IPS-NIHi7 (cell line): Measurements from ENCODE around the gene ACACA.
"Not testable (repeated sequence)": the region's sequence is repeated elsewhere in the genome, so short reads cannot be mapped to it uniquely, and the experiment has no call there.

Experiments used
- DNase-seq: peaks from one replicate; pipeline ENCODE4 v3.0.0; 2012; ENCODE audit warnings: mixed read lengths; ENCODE audit errors: extremely low spot score

ACACA gene

DNA sequence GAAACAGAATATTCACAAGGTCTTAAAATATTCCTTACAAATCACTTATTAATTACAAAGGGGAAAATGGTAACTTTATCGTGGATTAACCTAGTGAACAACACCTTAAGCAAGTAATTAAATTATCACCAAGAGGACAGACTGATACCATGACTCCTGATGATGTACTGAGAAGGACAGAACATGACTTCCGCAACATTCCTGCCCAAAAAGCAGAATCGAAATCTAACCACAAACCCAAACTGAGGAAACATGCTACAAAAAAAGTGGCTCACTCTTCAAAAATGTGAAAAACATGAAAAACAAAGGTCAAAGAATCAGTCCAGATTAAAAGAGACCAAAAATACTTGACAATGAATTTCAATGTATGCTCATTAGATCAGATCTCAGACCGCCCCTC is 306.4 kb downstream of the ACACA start:
- DNase-seq: no peak

DNA sequence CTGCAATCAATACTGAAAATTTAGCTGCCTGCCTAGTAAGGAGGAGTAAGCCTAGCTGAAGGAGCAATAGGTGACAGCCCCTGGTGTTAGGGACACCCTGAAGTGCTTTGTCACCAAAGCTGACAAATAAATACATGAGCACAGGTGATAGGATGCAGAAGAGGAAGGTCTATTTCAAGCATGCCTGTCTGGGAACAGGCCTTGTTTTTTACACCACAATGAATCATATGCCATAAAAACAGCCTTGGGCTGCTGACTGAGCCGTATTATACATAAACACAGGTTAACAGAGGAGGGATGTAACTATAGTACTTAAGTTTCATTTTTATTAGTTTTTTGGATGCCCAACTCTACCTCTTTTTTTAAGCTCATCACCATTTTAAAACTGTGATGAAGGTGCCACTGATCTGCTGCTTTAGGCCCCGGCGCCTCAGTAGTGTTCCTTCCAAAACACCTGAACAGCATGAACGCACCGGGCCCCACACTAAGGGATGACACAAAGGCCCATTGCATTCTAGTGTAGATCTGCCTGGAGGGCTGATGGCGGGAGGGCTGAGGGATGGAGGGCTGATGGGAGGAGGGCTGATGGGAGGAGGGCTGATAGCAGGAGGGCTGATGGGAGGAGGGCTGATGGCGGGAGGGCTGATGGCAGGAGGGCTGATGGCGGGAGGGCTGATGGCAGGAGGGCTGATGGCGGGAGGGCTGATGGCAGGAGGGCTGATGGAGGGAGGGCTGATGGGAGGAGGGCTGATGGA is 307.5 kb downstream of the ACACA start:
- no peak for DNase-seq

DNA sequence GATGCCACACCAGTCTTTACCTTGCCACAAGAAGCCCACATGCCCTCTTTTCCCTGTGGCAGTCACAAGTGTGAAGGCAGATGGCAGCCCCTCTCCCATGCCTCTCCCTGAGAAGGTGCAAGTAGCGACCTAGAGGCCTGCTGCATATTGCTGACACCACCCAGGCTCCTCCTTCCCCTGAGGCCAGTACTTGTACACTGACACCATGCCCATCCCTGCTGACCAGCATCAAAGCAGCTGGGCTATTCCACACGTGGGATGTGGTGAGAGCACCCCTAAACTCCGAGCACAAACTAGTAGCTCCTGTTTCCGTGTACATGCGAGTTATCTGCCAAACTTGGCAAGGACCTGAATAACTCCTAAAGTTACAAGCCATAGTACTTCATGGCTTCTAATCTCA is 308.5 kb downstream of the ACACA start:
- DNase-seq: no peak

DNA sequence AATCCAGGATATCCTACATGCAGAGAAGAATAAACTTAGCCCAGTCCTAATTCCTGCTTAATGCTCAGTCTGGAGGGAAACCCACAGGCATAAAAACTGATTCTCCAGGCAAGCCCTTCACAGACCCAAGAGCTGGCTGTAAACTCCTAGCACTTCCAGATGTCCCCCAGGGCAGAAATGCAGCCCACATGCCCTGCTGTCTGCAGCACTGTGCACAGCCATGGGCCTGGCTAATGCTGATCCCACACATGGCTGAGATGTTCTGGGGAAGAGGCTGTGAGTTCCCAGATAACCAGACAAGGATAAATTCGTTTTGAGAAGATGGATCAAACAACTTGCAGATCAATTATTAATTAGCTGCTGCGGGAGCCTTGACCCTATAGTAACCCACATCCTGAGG is 309.5 kb downstream of the ACACA start:
- no peak for DNase-seq

DNA sequence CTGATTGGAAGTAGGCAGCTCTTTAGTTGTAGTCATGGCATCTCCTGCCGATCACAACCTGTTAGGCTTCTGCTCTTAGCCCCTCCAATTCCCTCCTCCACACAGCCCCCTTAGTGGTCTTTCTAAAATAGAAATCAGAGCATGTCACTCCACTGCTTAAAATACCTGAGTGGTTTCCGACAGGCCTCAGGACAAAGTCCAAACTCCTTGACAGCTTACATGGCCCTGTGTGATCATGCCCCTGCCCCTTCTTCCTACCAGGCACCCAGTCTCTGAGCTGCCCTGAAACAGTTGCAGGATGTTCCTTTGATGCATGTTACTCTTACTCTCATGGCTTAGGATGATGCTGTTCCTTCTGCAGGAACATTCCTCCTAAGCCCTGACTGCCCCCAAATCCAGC is 310.6 kb downstream of the ACACA start:
- DNase-seq: no peak

DNA sequence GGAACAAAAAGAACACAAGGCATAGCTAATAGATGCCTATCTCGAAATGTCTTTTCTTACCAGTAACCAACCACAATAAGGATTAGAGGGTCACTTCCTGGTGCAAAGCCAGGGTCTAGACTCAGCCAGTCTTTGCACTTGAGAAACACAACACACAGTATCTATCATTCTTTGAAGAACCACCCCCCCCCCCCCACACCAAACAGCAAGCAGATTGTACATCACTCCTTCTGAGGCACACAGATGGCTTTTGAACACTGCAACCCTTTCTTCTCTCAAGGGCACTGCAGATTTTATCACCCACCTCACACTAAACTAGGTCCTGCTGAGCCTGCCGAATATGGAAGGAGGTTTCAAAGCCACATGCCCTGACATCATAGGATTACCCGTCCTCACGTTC is 312.2 kb downstream of the ACACA start:
- no peak for DNase-seq

DNA sequence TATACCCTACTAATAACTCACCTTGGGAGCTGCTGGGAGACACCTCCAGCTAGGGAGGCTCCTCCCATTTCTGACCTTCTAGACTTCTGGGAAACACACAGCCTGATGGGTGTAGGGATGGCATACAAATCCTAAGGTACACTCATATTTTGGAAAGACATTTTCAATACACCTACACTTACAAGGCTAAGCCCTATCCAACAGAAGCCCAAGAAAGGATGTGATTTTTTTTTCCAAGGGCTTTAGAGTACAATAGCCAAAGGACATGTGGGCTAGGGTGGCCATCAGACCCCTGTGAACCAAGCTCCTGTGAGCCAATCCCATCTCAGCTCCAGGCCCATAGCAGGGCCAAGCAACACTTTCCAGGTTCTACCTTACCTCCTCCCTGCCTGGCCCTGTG is 313.9 kb downstream of the ACACA start:
- DNase-seq: no peak

DNA sequence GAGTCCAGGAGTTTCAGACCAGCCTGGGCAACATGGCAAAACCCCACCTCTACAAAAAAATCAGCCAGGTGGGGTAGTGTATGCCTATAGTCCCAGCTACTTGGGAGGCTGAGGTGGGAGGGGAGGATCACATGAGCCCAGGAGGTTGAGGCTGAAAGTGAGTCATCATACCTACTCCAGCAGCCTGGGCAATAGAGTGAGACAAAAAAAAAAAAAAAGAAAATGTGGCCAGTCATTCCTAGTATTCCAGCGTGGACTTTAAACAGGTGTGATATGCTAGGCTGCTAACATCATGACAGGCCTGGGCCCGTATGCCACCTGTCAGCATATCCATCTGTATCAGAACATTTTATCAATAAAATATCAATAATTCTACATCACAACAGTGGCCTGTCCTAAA is 314.6 kb downstream of the ACACA start:
- no peak for DNase-seq

DNA sequence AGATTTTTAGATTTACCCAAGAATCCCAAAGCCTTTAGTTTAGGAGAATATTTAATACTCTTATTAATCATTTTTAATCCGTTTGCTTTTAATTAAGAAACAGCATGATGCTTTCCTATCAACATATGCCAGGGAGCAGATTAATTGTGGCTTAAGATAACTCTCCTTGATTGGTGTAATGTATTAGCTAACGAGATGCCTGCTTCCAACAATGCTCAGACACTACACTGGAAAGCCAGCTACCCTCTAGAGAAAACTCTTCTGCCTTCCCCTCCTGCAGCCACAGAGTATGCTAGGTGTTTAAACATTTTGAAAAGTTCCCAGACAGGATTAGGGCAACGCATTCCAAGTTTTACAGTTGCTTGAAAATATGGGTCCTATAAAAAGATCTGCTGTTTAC is 315.7 kb downstream of the ACACA start:
- DNase-seq: no peak

DNA sequence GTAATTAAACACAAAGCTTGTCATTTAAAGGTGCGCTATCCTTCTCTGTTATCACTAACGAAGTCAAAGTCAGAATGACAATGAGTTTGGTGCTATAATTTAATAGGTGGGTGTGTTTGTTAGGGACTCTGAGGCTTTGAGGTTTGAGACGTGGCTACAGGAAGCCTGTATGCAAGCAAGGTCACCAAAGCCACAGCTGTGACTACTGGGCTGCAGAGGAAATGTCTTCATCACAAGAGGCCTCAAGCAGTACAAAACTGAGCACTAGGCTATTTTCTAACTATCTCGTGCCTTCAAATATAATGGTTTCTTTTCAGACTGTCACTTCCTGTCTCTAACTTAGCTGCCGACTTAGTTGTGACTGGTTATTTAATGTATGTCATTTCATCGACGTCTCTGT is 316.7 kb downstream of the ACACA start:
- DNase-seq: no peak

DNA sequence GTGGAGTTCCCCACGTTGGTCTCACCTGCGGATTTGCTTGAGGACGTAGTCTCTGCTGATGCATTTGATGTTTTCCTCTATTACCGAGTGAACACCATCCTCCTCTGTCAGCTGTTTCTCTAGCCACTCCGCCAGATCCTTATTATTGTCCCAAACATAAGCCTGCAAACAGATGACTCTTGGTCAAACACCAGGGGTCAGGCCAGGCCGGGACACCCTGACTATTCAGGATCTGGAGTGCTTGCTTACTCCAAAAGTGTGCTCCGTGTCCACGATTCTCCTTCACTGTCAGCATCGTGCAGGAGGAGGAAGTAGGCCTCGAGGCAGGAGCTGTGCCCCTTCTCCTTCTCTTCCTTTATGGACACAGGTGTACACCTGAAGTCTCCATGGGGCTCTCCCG is 317.7 kb downstream of the ACACA start:
- DNase-seq: no peak

DNA sequence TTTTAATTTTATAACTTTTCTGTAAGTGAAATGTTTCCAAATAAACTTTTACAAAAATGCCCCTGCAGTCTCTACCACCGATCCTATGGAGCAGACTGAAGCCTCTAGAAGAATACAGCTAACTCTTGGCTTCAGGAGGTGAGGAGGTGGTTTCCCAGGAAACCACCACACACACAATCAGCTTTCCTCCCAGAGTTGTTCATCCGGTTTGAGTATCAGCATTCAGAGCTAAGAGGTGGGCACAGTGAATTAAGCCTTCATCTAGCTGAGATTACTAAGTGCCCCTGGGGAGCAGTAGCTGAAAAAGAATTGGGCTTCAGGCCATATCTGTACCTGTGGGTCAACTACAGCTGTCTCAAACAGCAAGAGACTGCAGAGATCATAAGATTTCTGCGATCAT is 318.2 kb downstream of the ACACA start:
- DNase-seq: no peak

DNA sequence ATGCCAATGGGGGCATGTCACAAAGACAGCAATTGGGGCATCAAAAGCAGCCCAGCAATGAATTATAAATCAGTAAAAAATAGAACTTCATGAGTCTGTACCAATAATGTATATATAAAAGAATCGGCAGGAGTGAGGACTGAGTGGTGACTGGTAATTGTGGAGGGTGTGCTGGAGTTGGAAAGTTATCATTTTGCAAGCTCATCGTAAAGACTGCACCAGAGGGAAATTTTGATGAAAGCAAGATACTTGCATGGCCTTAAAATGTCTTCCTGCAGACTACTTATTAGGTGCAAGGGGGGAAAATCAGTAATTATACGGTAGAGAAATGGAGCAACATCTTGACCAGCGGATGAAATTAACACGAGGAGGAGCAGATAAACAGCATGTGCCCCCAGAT is 319.0 kb downstream of the ACACA start:
- DNase-seq: no peak

DNA sequence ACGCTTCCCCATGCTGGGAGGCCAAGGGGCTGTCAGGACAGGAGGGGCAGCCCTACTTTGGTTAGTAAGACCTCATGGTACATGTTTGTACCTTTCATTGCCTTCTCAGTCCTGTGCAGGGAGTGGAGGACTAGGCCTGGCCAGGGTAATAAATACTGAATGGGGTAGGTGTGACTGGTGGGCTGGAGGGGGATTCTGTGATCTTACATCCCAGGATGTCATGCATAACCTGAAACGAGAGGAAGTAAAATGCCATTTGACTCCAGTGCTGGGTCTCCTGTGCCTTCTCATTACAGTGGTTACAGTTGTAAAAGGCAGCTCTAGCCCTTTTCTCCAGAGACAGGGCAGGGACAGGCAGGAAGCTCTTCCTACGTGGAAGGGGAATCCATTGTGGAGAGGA is 319.7 kb downstream of the ACACA start:
- no peak for DNase-seq

DNA sequence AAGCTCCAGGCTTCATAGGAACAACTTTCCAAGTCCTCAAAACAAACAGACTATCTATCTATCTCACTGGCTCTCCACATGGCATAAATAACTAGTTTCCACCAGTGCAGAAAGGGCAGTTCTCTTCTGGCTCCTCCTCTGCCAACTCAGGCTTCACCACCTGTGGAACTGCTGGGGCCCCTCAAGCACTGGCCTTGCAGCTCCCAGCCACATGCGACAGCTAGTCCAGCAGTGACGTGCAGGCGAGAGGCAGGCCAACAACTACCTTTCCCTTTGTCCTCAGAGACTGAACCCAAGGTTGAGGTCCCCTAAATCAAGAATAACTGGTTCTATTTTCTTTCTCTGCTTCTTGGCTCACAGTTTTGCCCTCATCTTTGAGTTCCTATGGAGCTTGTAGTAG is 320.3 kb downstream of the ACACA start:
- no peak for DNase-seq

DNA sequence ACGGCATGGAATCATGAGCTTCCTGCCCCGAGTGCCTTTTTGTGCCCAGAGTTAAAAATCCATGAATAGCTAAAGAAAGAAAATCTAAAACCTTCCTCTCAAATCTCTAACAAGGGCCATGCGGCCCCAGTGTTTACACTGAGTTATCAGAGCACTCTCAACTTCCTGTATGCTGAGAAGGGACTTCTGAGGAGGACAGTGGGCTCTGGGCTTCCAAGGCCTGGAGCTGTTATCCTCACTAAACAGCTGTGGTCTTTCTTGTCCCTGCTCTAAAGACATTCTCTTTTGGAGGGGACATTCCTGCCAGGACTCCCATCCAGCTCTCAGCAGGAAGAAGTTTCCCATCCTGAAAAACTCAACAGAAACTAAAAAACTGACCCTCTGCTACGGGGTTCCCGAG is 322.3 kb downstream of the ACACA start:
- no peak for DNase-seq

DNA sequence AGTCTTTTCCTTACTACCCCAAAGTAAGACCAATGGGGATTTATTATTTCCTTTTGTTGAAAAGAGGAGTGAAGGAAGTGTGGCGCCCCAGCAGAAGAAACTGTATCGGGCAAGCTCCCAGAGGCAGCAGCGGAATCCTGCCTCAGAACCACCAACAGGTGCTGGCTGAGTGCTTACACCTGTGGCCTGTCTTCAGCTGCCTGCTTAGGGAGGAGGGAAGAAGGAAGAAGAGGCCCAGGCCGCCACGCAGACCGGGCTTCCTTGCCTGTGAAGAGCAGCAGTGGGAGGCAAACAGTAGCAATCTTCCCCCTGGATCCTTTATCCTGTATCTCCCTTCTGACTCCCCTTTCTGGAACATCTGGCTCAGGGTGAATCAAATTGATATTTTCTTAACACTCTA is 323.2 kb downstream of the ACACA start:
- DNase-seq: peak; percentile 10

DNA sequence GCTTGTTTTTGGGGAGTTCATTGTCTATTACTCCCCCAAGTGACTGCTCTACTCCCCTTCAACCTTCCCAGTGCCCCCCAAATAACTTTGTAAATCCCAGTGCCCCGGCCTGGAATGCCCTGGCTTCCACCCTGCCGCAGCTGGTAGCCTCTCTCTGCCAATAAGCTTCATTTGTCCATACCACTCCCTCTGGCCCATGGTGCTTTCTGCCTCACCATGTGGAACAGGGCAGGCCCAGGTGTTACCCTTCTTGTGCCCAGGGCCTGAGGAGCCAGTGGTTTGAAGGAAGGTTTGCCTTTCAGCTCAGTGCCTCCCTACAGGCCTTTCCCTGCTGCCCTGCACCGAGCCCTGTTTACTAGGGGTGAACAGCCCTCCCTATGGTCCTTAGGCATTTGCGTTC is 323.7 kb downstream of the ACACA start:
- no peak for DNase-seq

DNA sequence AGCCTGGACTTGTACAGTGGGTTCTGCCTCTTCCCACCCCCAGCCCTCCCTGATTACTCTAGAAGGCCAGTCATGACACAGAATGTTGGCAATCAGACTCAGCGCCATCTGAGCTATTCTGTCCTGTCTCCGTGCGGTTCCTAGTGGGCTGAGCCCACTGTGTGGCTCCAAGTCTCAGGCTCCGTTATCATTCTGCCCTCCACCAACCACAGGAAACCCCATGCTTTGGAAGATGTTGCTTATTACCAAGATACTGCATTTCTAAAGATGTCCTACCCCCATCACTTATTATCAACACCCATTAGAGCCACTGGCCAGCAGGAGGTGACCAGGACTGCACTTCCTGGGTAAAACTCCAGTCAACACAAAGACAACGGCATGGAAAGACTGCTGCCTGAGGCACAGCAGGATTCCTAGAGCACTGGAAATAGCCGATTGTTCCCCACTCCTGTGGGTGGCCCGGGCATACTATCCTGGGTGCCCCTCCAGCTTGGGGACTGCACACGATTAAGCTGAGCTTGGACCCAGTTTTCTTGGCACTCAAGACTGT is 324.2 kb downstream of the ACACA start:
- DNase-seq: peak; percentile 31

DNA sequence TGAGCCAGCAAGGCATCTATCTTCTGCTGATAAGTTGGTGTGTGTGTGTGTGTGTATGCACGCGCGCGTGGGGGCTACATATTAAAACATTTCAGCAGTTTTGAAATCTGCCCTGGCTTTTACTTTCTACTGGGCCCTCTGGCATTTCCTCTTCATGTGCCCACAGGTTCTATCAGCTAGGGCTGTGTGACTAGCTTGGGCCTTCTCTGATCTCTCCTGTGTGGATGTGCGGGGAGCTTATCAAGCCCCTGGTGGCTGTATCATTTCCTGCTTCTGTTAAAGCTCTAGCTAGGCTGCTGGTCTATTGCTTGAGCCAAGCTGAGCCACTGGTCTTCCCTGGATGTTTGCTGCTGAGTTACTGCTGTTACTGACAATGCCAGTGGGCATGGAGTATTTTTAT is 325.3 kb downstream of the ACACA start:
- peak; percentile 35 for DNase-seq

DNA sequence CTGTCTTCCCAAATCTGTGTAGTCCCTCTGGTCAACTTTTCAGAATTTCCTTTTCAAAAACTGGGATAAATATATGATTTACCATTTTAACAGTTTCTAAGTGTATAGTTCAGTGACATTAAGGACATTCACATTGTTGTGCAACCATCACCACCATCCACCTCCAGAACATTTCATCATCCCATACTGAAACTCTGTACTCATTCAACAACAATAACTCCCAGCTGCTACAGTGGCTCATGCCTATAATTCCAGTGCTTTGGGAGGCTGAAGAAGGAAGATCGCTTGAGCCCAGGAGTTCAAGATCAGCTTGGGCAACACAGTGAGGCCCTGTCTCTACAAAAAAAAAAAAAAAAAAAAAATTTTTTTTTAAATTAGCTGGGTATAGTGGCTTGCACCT is 326.9 kb downstream of the ACACA start:
- DNase-seq: no peak

DNA sequence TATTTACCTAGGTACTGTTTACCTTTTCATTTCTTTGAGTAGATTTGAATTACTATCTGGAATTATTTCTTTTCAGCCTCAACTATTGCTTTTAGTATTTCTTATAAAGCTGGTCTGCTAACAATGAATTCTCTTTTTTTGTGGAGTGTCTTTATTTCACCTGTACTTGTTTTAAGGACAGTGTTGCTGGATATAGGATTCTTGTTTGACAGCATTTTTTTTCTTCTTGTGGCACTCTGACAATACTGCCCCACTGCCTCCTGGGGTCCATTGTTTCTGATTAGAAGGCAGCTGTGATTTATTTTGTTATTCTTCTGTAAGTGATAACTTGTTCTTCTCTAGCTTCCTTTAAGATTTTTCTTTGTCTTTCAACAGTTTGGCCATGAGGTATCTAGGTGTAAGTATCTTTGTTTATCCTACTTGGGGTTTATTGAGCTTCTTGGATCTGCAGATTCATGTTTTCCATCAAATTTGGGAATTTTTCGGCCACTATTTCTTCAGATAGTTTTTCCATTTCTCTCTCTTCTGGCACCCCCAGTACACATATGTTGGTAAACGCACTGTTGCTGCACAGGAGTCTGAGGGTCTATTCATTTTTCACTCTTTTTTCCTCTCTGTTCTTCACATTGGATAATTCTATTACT is 327.4 kb downstream of the ACACA start:
- DNase-seq: peak; percentile 0

DNA sequence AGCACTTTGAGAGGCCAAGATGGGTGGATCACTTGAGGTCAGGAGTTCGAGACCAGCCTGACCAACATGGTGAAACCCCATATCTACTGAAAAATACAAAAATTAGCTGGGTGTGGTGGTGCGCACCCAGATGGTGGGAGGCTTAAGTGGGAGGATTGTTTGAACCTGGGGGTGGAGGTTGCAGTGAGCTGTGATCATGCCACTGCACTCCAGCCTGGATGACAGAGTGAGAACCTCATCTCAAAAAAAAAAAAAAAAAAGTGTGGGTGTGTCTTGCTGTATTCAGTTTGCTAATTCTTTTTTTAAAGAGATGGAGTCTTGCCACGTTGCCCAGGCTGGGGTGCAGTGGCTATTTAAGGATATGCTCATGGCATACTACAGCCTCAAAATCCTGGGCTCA is 333.2 kb downstream of the ACACA start:
- not testable (repeated sequence) for DNase-seq

DNA sequence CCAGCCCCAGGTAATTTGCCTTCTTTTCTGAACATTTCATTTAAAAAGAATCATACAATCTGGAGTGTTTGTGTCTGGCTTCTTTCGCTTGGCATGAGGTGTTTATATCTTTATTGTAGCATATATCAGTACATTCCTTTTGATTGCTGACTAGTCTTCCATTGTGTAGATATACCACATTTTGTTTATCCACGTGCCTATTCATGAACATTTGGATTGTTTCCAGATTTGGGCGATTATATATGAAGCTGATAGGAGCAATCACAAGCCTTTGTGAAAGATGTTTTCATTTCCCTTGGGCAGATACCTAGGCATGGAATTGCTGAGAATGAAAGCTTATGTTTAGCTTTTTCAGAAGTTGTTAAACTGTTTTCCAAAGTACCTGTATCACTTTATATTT is 337.5 kb downstream of the ACACA start:
- no peak for DNase-seq
